ENCODE results near the gene PPIP5K1.

Gene PPIP5K1

DNA sequence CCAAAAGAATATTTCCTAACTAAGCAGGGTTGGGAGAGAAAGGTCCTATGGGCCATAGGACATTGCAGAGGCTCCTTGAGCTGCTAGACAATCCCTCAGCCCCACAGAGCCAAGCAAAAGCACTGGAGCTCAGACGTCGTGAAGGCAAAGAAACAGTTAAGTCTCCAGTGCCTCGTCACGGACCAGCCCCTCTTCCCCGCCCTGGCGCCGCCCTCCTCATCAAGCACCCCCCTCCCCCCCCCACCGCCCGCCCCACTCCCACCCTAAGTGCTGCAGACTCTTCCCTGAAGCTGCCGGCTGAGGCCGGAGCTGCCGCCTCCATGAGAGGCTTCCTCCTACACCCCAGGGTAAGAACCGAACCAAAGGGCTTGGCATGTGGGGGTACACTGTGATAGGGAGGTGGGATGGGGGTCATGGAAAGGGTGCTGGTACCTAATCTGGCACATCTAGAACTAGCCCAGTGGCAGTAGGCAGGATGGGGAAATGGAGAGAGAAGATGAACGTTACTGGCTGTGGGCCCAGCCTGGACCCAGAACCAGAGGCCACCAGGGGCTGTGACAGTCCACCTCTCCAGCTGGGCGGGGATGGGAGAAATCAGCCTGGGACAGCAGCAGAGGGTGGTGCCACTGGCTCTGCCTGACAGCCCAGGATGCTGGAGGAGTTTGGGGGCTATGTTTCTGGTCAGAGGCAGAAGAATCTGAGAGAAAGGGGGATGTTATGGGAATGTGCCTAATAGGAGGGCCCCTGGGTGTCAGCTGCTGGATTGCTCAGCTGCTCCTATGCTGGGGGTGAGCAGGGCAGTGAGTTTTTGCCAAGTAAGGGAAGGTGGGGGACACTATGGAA is 72.4 kb downstream of the PPIP5K1 start, which contains the start of gene MAP1A:
Gene MAP1A, plus strand, starts transcription at position 255 of the 843 bp plus-strand sequence. CDS start 3,866 bp downstream, outside the sequence.
- in situ Hi-C loops (cut with MboI; ENCODE audit: low pct_unique_long_range_greater_than_20kb, low sequenced_read_pairs, unreplicated experiment): no loop called here
- TF ChIP-seq, protein P1, sequence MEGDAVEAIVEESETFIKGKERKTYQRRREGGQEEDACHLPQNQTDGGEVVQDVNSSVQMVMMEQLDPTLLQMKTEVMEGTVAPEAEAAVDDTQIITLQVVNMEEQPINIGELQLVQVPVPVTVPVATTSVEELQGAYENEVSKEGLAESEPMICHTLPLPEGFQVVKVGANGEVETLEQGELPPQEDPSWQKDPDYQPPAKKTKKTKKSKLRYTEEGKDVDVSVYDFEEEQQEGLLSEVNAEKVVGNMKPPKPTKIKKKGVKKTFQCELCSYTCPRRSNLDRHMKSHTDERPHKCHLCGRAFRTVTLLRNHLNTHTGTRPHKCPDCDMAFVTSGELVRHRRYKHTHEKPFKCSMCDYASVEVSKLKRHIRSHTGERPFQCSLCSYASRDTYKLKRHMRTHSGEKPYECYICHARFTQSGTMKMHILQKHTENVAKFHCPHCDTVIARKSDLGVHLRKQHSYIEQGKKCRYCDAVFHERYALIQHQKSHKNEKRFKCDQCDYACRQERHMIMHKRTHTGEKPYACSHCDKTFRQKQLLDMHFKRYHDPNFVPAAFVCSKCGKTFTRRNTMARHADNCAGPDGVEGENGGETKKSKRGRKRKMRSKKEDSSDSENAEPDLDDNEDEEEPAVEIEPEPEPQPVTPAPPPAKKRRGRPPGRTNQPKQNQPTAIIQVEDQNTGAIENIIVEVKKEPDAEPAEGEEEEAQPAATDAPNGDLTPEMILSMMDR (IDR thresholded peaks at IDR 0.05; ENCODE audit: extremely low read depth, insufficient read depth, missing control alignments): no peak
- DNase-seq (ENCODE audit: low spot score): no peak

DNA sequence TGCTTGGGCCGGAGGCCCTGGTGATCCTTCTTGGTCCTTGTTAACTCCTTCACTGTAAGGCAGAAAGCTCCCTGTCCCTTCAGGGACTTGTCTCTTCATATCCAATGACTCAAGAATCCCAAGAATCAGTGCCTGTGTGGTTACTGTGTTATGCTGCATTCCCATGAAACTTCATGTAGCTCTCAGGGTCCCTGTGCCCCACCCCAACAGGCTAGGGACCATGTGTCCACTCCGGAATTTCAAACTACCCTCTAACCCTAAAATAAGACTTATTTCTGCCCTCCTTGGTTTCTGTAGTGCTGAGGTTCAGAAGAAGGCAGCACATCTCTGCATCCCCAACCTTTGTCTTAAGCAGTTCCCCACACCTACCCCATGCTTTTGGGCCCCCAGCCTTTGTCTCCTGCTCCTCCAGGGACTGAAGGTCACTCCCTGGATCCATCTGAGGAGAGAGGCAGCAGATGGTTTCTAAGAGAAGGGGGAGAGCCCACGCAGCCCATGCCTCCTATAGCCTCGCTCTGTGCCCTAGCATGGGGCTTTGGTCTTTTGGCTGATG is 73.1 kb downstream of the PPIP5K1 start:
- TF ChIP-seq, protein P1 (IDR thresholded peaks at IDR 0.05; ENCODE audit: extremely low read depth, insufficient read depth, missing control alignments): no peak
- in situ Hi-C loops (cut with MboI; ENCODE audit: low pct_unique_long_range_greater_than_20kb, low sequenced_read_pairs, unreplicated experiment): no loop called here
- DNase-seq (ENCODE audit: low spot score): no peak

DNA sequence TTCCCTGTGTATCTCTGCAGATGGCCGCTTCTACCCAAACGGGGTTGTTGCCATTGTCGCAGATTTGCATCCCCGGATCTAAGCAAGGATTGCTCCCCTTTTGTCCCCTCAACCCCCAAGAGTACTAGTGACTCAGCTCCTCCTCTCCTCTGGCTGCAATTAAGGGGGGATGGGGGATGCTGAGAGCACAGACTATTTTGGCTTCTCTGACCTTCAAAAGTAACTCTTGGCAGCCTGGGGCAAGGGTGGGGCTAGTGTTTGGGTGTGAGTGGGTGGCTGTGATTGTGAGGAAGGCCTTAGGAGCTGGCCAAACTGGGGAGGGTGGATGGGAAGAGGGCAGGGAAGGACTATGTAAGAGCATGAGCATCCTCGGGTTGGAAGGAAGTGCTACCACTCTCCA is 73.8 kb downstream of the PPIP5K1 start:
- TF ChIP-seq, protein P1 (IDR thresholded peaks at IDR 0.05; ENCODE audit: extremely low read depth, insufficient read depth, missing control alignments): no peak
- in situ Hi-C loops (cut with MboI; ENCODE audit: low pct_unique_long_range_greater_than_20kb, low sequenced_read_pairs, unreplicated experiment): no loop called here
- no peak for DNase-seq (ENCODE audit: low spot score)

DNA sequence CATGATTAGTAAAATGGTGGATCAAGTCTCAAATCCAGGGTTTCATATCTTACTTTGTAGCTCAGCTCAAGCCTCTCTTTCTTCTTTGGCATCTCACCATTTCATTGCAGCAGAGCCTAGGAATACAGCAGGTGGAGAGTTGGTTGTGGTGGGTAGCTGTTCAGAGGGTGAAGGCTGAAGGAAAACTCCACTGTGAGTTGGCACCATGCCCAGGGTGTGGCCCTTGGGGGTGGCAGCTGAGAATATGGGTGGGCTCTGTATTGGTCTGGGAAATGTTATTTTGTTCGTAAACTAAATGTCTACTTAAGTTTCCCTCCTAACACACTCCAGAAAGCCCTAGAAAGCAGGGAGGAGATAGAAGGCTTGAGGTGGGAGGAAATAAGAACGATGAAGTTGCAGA is 74.3 kb downstream of the PPIP5K1 start:
- in situ Hi-C loops (cut with MboI; ENCODE audit: low pct_unique_long_range_greater_than_20kb, low sequenced_read_pairs, unreplicated experiment): no loop called here
- TF ChIP-seq, protein P1 (IDR thresholded peaks at IDR 0.05; ENCODE audit: extremely low read depth, insufficient read depth, missing control alignments): no peak
- DNase-seq (ENCODE audit: low spot score): no peak

DNA sequence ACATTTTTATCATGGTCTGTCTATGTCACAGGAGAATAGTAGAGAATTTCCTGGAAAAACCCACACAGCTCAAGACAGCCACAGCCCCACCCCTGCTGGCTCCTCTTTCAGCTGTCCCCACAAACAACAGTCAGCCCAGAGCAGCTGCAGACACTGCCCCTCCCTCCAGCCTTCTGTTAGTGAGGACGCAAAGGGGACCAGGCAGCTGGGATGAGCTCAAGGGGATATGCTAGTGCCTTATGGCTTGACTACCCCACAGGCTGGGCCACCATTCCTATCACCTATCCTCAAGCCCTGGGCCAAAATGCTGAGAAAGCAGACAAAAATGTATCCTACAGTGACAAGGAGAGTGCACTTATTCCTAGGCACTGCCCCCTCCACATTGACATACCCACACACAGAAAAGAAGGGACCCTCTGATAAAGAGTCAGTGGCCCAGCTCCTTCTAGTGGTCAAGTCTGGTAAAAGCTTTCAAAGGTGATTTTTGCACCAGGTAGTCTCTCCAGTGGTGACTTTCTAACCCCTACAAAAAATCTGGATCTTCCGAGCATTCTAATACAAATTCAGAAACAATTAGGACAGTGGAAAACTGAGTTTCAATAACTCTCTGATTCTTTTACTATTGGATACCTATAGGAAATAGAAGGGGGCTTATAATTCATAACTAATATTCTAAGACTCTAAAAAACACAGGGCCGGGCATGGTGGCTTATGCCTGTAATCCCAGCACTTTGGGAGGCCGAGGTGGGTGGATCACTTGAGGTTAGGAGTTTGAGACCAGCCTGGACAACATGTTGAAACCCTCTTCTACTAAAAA is 75.6 kb downstream of the PPIP5K1 start:
- TF ChIP-seq, protein P1 (IDR thresholded peaks at IDR 0.05; ENCODE audit: extremely low read depth, insufficient read depth, missing control alignments): peak; percentile 70
- DNase-seq (ENCODE audit: low spot score): peak; percentile 59
- in situ Hi-C loops (cut with MboI; ENCODE audit: low pct_unique_long_range_greater_than_20kb, low sequenced_read_pairs, unreplicated experiment): no loop called here

DNA sequence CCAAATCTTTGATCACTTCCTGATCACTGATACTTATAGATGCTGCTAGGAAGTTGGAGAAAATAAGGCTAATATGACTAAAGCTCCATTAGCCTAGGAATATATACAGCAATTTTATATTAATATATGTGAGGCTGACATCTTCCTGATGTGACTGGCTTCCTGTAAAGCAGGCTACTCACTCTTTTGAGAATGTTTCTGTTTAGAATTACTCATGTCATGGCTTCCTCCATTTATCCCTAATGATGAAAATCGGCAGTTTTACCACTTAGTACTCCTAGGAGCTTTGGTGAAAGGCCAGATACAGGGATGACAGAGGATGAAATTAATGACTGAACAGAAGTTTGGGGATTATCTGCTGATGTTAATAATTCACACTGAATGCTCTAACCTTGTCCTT is 76.5 kb downstream of the PPIP5K1 start:
- TF ChIP-seq, protein P1 (IDR thresholded peaks at IDR 0.05; ENCODE audit: extremely low read depth, insufficient read depth, missing control alignments): no peak
- DNase-seq (ENCODE audit: low spot score): no peak
- in situ Hi-C loops (cut with MboI; ENCODE audit: low pct_unique_long_range_greater_than_20kb, low sequenced_read_pairs, unreplicated experiment): no loop called here

Data from GM13977 (cell line).